HuH-7 (cell line): ENCODE results near the gene UBQLN4.
"Not testable (repeated sequence)": the region's sequence is repeated elsewhere in the genome, so short reads cannot be mapped to it uniquely, and the experiment has no call there.

ENCODE experiments used
- DNase-seq: peaks from one replicate; pipeline ENCODE4 v3.0.0; 2011; ENCODE audit warnings: low spot score

The UBQLN4 gene

DNA sequence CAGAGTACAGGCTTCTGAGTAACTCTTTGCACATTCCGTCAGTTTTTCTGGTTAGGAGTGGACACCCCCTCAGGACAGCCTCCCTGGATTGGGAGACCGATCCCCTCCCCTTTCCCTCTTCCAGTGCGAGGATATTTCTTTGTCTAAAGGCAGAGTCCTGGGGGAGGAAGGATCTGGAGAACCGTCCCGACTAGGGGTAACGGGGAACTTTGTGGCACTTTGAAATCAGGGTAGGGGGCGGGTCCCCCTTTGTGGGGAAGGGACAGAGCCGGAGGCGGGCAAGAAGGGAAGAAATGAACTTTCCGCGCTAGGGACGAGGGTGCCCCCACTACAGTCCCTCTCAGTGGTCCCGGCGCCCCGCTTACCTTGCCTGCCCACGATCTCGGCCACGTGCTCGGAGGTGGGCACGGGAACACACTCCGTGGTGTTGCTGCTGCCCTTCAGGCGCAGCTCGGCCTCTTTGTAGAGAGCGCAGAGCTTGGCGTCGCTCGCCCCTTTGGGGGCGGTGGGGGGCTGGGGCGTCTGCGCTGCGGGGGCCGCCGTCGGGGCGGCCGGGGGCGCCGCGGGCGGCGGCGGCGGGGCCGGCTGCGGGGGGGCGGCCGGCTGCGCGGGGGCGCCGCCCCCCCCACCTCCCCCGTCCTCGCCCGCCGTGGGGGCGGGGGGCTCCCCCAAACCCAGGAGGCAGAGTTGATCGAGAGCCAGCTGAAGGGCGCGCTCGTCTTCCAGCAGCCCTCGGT lies 27.8 kb upstream of the UBQLN4 start:
- no peak for DNase-seq

DNA sequence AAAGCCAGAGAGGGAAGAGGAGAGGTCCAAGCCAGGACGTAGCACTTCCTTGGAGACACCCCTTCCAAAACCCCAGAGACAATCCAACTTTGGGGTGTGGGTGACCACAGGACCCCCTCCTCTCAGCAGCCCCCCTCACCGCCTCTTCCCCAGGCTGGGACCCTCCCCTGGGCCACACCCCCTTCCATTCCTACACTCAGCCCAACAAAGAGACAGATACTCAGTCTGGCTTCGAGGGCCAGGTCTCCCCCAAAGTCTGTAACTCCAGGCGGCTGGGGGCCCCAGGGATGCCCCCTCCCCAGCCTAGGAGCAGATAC lies 27.2 kb upstream of the UBQLN4 start:
- DNase-seq, result no peak

DNA sequence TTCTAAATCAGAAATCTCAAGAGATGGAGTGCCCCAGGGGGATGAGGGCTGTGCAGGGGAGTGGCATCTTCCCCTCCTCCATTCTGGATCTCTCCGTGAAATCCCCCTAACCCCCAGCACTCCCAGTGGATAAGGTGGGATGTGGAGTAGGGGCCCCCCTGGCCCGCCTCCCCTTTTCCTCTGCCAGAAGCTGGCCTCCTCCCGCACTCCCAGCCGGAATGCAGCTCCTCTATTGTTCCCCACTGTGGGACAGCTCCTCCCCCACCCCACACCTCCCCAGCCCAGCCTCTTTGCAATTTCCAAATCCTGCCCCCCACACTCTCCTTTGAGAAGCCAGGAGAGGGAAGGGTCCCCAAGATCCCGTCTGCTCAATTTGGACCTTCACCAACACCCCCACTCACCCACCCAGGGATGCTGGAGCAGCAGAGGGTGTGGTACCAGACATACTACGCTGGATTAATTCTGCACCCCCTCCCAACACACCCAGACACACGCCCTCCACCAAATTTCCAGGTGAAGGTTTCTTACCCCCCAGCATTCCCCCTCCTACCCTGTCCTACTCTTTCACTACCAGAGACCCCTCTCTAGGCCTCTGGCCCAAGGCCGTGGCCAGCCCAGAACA lies 26.8 kb upstream of the UBQLN4 start:
- no peak for DNase-seq

DNA sequence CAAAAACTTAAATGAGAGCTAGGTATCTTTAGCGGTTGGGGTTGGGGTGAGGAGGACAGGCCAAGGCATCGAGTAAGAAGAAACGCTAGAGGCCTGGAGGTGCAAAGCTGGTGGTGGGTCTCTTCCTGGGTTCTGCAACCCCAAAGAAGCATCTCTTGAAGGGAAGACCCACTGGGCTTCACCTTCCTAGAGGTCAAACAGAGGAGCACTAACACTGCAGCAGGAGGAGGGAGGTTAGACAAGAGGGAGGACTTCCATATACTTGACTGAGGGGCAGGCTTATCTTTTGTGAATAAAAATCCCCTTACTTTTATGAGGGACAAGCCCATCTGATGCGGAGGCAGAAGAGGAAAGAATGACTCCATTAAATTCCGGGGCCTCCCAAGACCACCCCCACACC lies 26.2 kb upstream of the UBQLN4 start:
- DNase-seq, result no peak

DNA sequence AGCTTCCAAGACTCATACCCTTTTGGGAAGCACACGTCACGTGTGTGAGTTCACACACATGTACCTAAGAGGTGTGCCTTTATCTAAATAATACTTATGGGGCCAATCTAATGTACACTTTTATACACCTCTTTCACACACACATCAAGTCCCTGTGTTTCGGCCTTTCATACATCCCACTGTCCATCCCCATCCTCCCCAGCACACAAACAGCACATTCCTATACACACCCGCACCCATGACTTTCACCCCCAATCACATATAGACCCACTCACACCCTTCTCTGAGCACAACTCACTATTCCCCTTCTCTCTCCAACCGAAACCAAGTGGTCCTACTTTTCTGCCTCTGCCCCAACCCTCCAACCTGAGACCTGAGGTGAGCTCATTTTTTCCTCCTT lies 25.1 kb upstream of the UBQLN4 start:
- no peak for DNase-seq

DNA sequence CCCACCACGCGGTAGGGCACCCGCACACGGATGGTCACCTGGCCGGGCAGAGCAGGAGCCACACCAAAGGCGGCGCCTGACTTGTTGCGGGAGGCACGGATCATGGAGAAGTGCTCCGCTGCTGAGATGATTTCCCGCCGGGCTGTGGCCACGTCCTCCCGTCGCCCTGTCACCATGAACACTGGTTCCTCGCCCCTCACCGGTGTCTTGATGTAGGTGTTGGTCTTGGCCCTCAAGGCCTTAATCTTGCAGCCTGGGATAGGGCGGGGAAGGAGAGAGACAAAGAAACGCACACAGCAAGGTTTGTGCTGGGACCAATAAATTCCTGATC lies 23.8 kb upstream of the UBQLN4 start:
- no peak for DNase-seq

DNA sequence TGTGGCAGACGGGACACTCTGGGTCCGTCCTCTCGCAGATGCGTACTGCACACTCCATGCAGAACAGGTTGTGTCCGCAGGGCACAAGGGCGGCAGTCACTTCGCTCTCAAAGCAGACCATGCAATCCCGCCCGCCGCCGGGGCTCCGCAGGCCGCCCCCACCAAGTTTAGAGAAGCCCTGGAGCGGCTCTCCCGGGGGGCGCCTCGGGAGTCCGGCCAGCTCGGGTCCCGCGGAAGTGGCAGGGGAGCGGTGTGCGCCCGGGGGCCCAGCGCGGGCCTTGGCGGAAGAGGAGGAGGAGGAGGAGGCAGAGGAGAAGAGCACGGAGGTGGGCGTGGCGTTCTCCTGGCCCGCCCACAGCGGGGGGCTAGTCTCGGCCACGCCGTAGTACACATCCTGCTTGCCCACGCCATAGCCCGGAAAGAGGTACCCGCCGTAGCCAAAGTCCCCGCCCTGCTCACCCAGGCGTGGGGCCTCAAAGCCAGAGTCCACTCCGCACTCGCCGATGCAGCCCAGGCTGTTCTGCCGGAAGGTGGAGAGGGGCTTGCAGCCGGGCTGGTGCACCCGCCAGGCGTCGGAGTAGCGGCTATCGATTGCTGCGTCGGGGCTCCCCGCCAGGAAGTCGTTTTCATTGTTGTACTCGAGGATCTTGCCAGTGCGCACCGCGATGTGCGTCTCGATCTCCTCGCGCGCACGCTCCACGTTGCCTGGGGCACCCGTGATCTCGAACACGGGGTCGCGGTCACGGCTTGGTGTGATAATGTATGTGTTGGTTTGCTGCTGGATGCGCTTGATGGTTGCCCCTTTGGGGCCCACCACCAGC lies 23.2 kb upstream of the UBQLN4 start:
- DNase-seq, result no peak

DNA sequence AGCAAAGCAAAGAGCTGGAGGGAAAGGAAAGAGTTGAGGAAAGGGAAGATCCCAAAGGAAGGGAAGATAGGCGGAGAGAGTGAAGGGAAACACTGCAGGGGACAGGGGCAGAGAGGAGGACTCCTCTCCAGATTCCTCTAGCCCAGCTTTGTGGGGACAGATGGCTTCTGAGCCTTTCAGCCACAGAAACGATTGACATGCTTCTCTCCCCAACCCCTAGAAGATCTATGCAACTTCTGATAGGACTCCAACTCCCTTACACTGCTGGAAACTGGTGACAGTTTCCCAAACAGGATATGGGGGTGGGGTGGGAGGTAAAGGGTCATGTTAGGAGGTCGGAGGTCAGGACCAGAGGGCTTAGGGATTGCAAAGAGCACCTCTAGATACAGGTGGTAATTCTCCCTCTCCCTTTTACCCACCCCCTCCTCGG lies 22.2 kb upstream of the UBQLN4 start:
- DNase-seq, result no peak

DNA sequence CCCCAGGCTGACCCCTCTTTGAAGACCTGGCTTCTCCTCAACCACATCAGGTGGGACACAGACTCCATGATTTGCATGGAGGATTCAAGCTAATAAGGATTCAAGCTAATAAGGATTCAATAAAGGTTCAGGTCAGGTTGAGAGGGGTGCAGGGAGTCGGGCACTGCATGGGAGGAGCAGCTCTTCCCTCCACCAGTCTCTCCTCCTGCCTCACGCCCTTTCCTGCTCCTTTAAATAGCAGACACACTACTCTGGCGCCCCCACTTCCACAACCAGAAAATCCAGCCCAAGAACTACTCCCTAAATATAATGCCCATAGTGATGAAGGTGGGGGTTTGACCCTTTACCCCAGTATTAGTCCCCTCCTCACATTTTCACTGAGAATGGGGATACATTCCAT lies 21.6 kb upstream of the UBQLN4 start:
- DNase-seq, result no peak

DNA sequence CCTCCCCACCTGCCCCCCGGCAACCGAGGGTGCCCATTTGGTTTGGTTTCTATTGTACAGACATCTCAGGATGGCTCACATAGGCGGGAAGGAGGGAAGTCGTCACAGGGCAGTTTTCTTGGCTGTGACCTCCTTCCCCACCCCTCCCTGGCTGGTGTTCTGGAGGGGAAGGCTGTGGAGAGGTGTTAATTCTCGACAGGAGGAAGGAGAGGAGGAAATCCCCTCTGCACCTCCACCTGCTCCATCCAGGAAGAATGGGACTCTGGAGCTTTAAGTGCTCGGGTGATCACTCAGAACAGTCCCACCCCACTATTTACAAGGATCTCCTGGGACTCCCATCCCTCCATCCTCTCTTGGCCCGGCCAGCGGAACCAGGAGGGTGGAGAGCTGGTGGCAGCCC lies 21.1 kb upstream of the UBQLN4 start:
- no peak for DNase-seq

DNA sequence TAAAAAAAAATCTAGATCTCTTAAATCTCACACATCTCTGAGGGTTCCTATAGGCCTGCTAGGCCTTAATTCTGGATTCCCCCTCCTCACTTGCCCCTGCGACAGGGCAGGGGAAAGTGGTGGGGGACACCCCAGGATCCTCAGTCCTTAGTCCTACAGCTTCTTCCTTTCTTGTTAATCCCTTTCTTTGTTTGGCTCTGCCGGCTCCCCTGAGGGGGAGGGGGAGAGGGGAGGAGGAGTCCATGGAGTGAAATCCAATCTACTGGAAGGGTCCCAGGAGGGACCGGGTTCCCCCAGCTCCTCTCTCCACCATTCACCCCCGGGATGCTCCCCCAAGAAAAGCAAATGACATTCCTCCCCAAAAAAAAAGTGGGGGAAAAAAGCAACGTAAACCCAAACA lies 20.1 kb upstream of the UBQLN4 start:
- no peak for DNase-seq

DNA sequence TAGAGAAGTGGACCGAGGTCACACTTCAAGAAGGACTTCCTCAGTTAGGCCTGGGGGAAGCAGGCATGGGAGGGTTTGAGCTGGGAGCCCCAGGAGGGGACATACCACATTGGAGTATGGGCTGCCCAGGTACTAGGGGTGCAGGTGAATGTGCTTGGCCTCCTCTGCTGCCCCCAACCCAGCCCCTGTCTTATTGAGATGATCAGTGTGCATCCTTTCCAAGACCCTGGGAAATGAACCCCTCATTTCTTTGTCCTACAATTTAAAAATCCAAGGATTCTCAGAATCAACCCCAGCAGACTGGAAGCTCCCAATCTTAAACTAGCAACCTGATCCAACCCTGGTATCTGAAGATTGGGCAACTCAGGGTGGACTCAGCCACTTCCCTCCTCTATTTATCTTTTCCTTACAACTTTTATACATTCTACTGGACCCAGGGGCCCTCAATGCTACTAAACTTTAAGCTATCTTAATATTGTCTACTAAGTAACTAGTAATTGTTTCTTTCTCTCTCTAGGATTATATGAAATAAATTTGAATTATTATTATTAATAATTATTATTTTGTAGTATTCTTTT lies 19.6 kb upstream of the UBQLN4 start:
- DNase-seq, result no peak

DNA sequence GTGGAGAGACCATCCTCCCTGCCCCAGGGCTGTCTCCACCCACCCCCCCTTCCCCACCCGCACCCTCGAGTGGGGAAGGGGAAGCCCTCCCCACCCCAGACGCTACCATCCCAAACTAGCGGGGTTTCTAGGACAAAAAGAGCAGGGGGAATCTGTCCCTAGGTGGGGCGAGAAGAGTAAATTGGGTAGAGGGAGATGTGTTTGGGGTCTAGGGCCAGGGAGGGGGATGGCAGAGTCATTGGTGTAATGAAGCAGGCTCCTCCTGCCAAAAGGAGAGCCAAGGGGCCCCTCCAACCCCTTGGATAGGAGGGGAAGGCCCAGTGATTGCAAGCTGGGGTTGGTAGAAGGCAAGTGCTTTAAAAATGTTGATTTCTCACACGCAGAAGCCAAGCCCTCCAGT lies 18.7 kb upstream of the UBQLN4 start:
- no peak for DNase-seq

DNA sequence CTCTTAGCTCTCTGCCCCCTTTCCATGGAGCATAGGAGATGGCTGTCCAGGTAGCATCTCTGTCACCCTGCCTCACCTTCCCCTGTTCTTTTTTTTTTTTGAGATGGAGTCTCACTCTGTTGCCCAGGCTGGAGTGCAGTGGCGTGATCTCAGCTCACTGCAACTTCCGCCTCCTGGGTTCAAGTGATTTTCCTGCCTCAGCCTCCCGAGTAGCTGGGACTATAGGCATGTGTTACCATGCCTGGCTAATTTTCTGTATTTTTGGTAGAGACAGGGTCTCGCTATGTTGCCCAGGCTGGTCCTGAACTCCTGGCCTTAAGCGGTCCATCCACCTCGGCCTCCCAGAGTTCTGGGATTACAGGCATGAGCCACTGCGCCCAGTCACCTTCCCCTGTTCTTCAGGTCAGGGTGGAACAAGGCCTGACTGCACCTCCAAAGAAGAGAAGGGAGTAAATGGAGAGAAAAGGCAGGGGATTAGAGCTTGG lies 17.8 kb upstream of the UBQLN4 start:
- DNase-seq, result not testable (repeated sequence)

DNA sequence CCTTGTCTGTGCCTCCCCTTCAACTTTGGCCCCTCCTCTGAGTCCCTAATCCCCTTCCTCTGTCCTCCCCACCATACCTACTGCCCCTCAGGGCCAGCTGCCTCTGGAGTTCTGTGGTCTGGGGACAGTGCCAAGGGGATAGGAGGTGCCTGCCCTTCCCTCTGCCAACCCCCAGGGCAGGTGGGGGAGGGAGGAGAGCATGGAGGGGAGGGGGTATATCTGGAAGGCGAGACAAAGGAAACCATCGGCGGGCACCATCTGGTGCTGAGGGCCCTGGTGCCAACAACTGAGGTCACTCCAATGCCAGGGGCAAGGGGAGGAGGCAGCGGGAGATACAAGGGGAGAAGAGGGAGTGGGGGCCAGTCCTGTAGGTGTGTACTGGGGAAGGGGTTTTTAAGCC lies 16.9 kb upstream of the UBQLN4 start:
- no peak for DNase-seq

DNA sequence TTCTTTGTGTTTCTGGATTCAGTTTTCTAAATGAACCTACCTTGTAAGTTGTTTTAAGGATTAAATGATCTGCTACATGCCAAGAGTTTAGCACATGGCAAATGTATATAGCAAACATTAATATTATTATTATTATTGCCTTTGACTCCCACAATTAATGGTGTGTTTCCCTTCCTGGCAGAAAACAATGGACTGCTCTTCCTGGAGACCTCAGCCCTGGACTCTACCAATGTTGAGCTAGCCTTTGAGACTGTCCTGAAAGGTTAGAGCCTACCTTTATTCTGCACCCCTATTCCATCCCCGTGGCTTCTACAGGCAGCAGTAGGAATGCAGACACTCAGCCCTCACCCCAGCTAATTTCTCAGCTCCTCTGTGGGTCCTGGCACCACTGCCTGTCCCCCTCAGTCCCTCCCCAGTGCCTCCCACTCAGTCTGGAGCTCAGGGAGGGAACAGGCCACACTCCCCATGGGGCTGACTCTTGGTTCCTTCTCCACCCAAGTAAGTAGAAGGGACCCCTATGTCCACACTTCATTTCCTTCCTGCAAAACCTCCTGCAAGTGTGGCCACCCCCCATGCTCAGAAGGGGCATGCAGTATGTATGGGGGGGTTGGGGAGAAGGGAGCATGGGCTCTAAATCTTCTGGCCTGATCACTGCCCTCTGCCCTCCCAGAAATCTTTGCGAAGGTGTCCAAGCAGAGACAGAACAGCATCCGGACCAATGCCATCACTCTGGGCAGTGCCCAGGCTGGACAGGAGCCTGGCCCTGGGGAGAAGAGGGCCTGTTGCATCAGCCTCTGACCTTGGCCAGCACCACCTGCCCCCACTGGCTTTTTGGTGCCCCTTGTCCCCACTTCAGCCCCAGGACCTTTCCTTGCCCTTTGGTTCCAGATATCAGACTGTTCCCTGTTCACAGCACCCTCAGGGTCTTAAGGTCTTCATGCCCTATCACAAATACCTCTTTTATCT lies 16.2 kb upstream of the UBQLN4 start:
- no peak for DNase-seq

DNA sequence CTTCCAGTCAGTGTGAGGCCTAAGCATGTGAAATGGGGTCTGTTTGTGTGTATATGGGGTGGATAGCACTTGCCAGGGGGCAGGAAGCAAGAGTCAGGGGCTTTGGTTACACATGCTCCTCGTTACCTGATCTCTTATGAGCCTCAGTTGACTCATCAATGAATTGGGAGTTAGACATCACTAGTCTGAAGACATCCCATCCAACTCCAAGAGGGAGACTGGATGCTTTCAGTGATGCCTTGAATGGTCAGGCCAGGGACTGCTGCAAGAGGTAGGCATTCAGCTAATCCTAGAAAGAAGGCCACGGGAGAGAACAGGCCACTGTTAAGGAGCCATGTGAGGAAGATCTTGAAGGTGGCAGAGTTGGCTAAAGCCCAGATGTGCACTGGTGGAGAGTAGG lies 13.7 kb upstream of the UBQLN4 start:
- DNase-seq, result no peak

DNA sequence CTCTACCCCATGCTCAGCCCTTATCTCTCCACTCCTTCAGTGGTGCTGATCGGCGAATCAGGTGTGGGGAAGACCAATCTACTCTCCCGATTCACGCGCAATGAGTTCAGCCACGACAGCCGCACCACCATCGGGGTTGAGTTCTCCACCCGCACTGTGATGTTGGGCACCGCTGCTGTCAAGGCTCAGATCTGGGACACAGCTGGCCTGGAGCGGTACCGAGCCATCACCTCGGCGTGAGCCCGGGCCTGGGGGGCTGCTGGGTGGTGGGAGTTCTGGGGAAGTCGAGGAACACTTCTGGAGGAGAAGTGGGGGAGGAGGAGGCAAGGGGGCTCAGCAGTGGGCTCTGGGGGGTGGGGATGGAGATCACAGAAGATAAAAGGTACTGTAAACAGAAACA lies 12.3 kb upstream of the UBQLN4 start:
- DNase-seq, result no peak

DNA sequence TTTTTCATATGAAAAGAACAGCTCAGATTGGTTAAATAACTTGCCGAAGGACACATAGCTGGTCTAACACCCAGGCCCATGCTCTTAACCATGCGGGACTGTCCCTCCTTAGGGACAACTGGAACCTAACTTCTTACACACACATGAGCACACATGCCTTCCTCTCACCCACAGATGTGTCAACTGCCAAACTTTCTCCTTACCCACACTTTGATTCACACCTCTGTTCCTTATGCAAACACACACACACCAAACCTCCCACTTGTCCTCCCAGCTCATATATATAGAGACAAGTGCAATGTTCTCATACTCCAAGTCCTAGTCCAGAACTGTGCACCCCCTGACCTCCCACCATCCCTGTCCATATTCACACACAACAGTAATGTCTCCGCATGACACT lies 11.6 kb upstream of the UBQLN4 start:
- DNase-seq, result no peak

DNA sequence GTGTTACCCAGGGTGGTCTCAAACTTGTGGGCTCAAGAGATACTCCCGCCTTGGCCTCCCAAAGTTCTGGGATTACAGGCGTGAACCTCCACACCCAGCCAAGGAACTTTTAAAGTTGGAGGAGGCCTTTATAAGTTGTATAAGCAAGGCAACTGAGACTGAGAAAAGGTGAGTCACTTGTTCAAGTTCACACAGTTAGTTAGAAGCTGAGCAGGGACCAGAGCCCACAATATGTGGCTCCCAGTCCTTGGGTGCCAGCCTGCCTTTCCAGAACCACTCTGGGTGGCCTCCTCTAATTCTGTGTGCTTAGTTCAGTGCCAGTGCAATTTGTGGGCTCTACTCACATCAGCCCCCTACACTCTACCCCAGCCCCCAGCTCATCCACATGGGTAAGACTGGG lies 11.0 kb upstream of the UBQLN4 start:
- no peak for DNase-seq

DNA sequence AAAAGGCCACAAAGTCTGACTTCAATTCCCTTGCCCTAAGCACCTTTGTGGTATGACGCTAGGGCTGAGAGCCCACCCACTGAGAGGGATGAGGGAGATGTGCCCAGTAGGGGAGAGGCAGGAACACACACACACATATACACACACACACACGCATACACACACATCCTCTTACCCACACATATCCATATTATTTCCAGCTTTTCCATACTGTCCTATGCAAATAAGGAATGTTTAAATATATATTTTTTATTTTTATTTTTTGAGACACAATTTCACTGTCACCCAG lies 10.3 kb upstream of the UBQLN4 start:
- no peak for DNase-seq

DNA sequence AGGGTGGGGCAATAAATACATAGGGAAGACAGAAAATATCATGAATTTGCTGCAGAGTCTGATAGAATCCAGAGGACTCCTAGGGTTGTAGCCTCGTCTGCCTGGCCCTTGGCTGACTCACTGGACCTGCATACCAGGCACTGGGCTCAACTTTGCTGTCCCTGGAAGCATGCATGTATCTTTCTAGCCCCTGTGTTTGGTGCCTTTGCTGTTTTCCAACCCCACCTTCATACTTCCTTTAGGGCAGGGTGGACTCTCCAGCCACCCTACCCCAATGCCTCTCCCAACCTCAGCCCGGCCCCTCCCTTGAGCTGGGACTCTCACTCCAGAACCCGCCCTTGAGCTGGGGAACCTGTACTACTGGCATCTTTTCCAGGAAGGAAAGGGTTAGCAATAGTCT lies 8.6 kb upstream of the UBQLN4 start:
- DNase-seq, result no peak
